ENCODE measurements around the gene SAMD4B. TPM values are rescaled to one million over a fixed set of nuclear protein-coding genes. Genes with fewer than 3 reads are reported as not detected.

SAMD4B gene
- total and polyA plus RNA-seq, 2 donors (not counting 1 experiment from before 2014, with no cell fraction given): 33.0 to 39.1 TPM

- peaks cover 1% of the 10 kb centered on the region for H3K27me3 ChIP-seq (ENCODE audit: control insufficient read depth, insufficient read depth, low read length)
- H3K4me1 ChIP-seq (ENCODE audit: control insufficient read depth, extremely low read depth, insufficient read depth, low read length): no peaks in the 10 kb centered on the region
- no peak overlapping the region for H2AFZ ChIP-seq (ENCODE audit: low read length)
- H3K36me3 ChIP-seq (ENCODE audit: control insufficient read depth, insufficient read depth, low read length): no peaks in the 10 kb centered on the region
- no peaks in the 10 kb centered on the region for H3K9me3 ChIP-seq (ENCODE audit: control insufficient read depth, insufficient read depth, low read depth, low read length)
- no peak for DNase-seq (ENCODE audit: low read depth in 2 of 2)
- no peaks in the 10 kb centered on the region for H4K20me1 ChIP-seq (ENCODE audit: control insufficient read depth, extremely low read depth, insufficient read depth, low read length)
- H3K4me2 ChIP-seq (ENCODE audit: extremely low read depth, insufficient read depth, low read length): no peak overlapping the region
- H3K4me3 ChIP-seq (replicated peaks in 1 of 4; ENCODE audit: control extremely low read depth in 1 of 4, insufficient read depth in 1 of 4, low read depth in 3 of 4, low read length in 4 of 4): no peak overlapping the region
- no peaks in the 10 kb centered on the region for H3K79me2 ChIP-seq (ENCODE audit: control insufficient read depth, insufficient read depth, low read length)
- TF ChIP-seq EZH2 (IDR thresholded peaks at IDR 0.05; ENCODE audit: low read length, missing control alignments): no peak
- TF ChIP-seq CTCF (conservative IDR thresholded peaks at IDR 0.05 in 1 of 2, IDR thresholded peaks at IDR 0.05 in 1 of 2; ENCODE audit: low read depth in 1 of 2, low read length in 2 of 2): no peak
- no peak overlapping the region for H3K27ac ChIP-seq (ENCODE audit: insufficient read depth, low read length)
- no peak overlapping the region for H3K9ac ChIP-seq (ENCODE audit: insufficient read depth, low read length)
Observed at GRCh38 chr19:39314016-39314728, 28.0 kb upstream of the SAMD4B start.

GRCh38 chr19:39315933-39316332 is 26.3 kb upstream of the SAMD4B start:
- no peak overlapping the region for H3K4me2 ChIP-seq (ENCODE audit: extremely low read depth, insufficient read depth, low read length)
- no peak overlapping the region for H2AFZ ChIP-seq (ENCODE audit: low read length)
- H4K20me1 ChIP-seq (ENCODE audit: control insufficient read depth, extremely low read depth, insufficient read depth, low read length): no peaks in the 10 kb centered on the region
- H3K79me2 ChIP-seq (ENCODE audit: control insufficient read depth, insufficient read depth, low read length): no peaks in the 10 kb centered on the region
- H3K9me3 ChIP-seq (ENCODE audit: control insufficient read depth, insufficient read depth, low read depth, low read length): no peaks in the 10 kb centered on the region
- no peaks in the 10 kb centered on the region for H3K4me1 ChIP-seq (ENCODE audit: control insufficient read depth, extremely low read depth, insufficient read depth, low read length)
- no peak overlapping the region for H3K27ac ChIP-seq (ENCODE audit: insufficient read depth, low read length)
- no peaks in the 10 kb centered on the region for H3K36me3 ChIP-seq (ENCODE audit: control insufficient read depth, insufficient read depth, low read length)
- H3K9ac ChIP-seq (ENCODE audit: insufficient read depth, low read length): no peak overlapping the region
- no peak overlapping the region for H3K4me3 ChIP-seq (replicated peaks in 1 of 4; ENCODE audit: control extremely low read depth in 1 of 4, insufficient read depth in 1 of 4, low read depth in 3 of 4, low read length in 4 of 4)
- DNase-seq (ENCODE audit: low read depth in 2 of 2): no peak
- TF ChIP-seq CTCF (conservative IDR thresholded peaks at IDR 0.05 in 1 of 2, IDR thresholded peaks at IDR 0.05 in 1 of 2; ENCODE audit: low read depth in 1 of 2, low read length in 2 of 2): no peak
- peaks cover 11% of the 10 kb centered on the region for H3K27me3 ChIP-seq (ENCODE audit: control insufficient read depth, insufficient read depth, low read length)

- H4K20me1 ChIP-seq (ENCODE audit: control insufficient read depth, extremely low read depth, insufficient read depth, low read length): no peaks in the 10 kb centered on the region
Observed at GRCh38 chr19:39316627-39317321, 25.4 kb upstream of the SAMD4B start.

More at GRCh38 chr19:39316627-39317321, 25.4 kb upstream of the SAMD4B start:
- Histone ChIP-seq H3K36me3 (ENCODE audit: control insufficient read depth, insufficient read depth, low read length) (no peaks in the 10 kb centered on the region), H3K27ac (ENCODE audit: insufficient read depth, low read length) (no peak overlapping the region), H3K9me3 (ENCODE audit: control insufficient read depth, insufficient read depth, low read depth, low read length) (no peaks in the 10 kb centered on the region), H3K4me1 (ENCODE audit: control insufficient read depth, extremely low read depth, insufficient read depth, low read length) (no peaks in the 10 kb centered on the region), H3K27me3 (ENCODE audit: control insufficient read depth, insufficient read depth, low read length) (peaks cover 16% of the 10 kb centered on the region), H2AFZ (ENCODE audit: low read length) (no peak overlapping the region), H3K4me3 (replicated peaks in 1 of 4; ENCODE audit: control extremely low read depth in 1 of 4, insufficient read depth in 1 of 4, low read depth in 3 of 4, low read length in 4 of 4) (no peak overlapping the region), H3K79me2 (ENCODE audit: control insufficient read depth, insufficient read depth, low read length) (no peaks in the 10 kb centered on the region), H3K9ac (ENCODE audit: insufficient read depth, low read length) (no peak overlapping the region), H3K4me2 (ENCODE audit: extremely low read depth, insufficient read depth, low read length) (no peak overlapping the region)
- DNase-seq (ENCODE audit: low read depth in 2 of 2): no peak
- no peak for TF ChIP-seq EZH2 (IDR thresholded peaks at IDR 0.05; ENCODE audit: low read length, missing control alignments)
- TF ChIP-seq CTCF (conservative IDR thresholded peaks at IDR 0.05 in 1 of 2, IDR thresholded peaks at IDR 0.05 in 1 of 2; ENCODE audit: low read depth in 1 of 2, low read length in 2 of 2): no peak

Data from fibroblast of lung (primary cell).